HG03469 (cell line): ENCODE measurements around the gene GALR2.

ENCODE experiments used
- ATAC-seq: cut with Tn5 transposase; IDR thresholded peaks from one replicate; pipeline ENCODE4 v1.9.1; 2021; ENCODE audit warnings: mild to moderate bottlenecking, moderate library complexity, moderate number of reproducible peaks; ENCODE audit not compliant: unreplicated experiment

Gene GALR2

GRCh38 chr17:76124582-76125390 lies 50.2 kb downstream of the GALR2 start:
- ATAC-seq: no peak

GRCh38 chr17:76125391-76125675 lies 50.8 kb downstream of the GALR2 start:
- ATAC-seq: no peak

- no peak for ATAC-seq
These were observed 51.3 kb downstream of the GALR2 start for GRCh38 chr17:76125922-76126321.
